OCI-LY7 (cell line): ENCODE data around the gene ADAMTS16. TPM values are rescaled to one million over a fixed set of nuclear protein-coding genes. Genes with fewer than 3 reads are reported as not detected.

Experiments
- BruUV-seq: library from RNA; stranded (reverse); fragments of 400-500 nt; replicated peaks from 2 replicates; lab custom pipeline; 2021; lab: Mats Ljungman, UMichigan
- CTCF ChIA-PET: fragments of 300-600 bp; sonication (Branson Sonifier 250); formaldehyde crosslinking; loops from one replicate; lab custom pipeline; 2022; ENCODE audit warnings: antibody characterized with exemption; ENCODE audit not compliant: unreplicated experiment; lab: Charles Lee
- POLR2A ChIA-PET: fragments of 300-600 bp; sonication (Branson Sonifier 250); formaldehyde crosslinking; loops from one replicate; lab custom pipeline; 2022; ENCODE audit warnings: antibody characterized with exemption; lab: Charles Lee
- DNase-seq: peaks from one replicate; pipeline ENCODE4 v3.0.0-alpha.2; 2015; ENCODE audit warnings: low spot score
- H2AFZ ChIP-seq: fragments of 200-600 bp; sonication (generic), shearing (Covaris generic); 2 replicates; pipeline ENCODE4 v1.6.1; 2014; ENCODE audit warnings: mild to moderate bottlenecking, antibody characterized with exemption, low read length, moderate library complexity
- H3K27ac ChIP-seq: fragments of 200-600 bp; sonication (generic); 2 replicates; pipeline ENCODE4 v1.5.1; 2014; ENCODE audit warnings: mixed run types, low read depth, mild to moderate bottlenecking, moderate library complexity, low read length, inconsistent platforms; ENCODE audit not compliant: poor library complexity, severe bottlenecking
- H3K36me3 ChIP-seq: fragments of 200-600 bp; sonication (generic); 2 replicates; pipeline ENCODE4 v1.6.1; 2014; ENCODE audit warnings: mild to moderate bottlenecking, antibody characterized with exemption, low read length, moderate library complexity, mixed read lengths; ENCODE audit not compliant: insufficient read depth
- H3K4me1 ChIP-seq: fragments of 200-600 bp; sonication (generic); 2 replicates; pipeline ENCODE4 v1.5.1; 2014; ENCODE audit warnings: mild to moderate bottlenecking, low read length; ENCODE audit not compliant: insufficient read depth, poor library complexity, severe bottlenecking
- H3K4me2 ChIP-seq: fragments of 200-600 bp; sonication (generic); 2 replicates; pipeline ENCODE4 v1.6.1; 2014; ENCODE audit warnings: mild to moderate bottlenecking, low read length
- H3K4me3 ChIP-seq: fragments of 200-600 bp; sonication (generic); 2 replicates; pipeline ENCODE4 v1.5.1; 2014; ENCODE audit warnings: mild to moderate bottlenecking, low read depth, low read length; ENCODE audit not compliant: poor library complexity, severe bottlenecking
- H3K79me2 ChIP-seq: fragments of 200-600 bp; sonication (generic); 2 replicates; pipeline ENCODE4 v1.6.1; 2016; ENCODE audit warnings: low read depth, mild to moderate bottlenecking, low read length, moderate library complexity, mixed read lengths; ENCODE audit not compliant: insufficient read depth
- H3K9me2 ChIP-seq: fragments of 200-600 bp; sonication (generic); 2 replicates; pipeline ENCODE4 v1.6.1; 2016; ENCODE audit warnings: mild to moderate bottlenecking, low read length, mixed read lengths; ENCODE audit not compliant: insufficient read depth
- H3K9me3 ChIP-seq: fragments of 200-600 bp; sonication (generic); 2 replicates; pipeline ENCODE4 v1.6.1; 2014; ENCODE audit warnings: mild to moderate bottlenecking, mixed run types, low read length, mixed read lengths
- H4K20me1 ChIP-seq: fragments of 200-600 bp; sonication (generic); 2 replicates; pipeline ENCODE4 v1.6.1; 2014; ENCODE audit warnings: mild to moderate bottlenecking, antibody characterized with exemption, low read length, moderate library complexity, mixed read lengths; ENCODE audit not compliant: insufficient read depth
- EZH2phosphoT487 ChIP-seq: fragments of 200-600 bp; sonication (generic); IDR thresholded peaks from 2 replicates; pipeline ENCODE4 v1.6.1; 2018; ENCODE audit warnings: low read depth, borderline replicate concordance, mild to moderate bottlenecking, mixed run types, antibody characterized with exemption, low read length, moderate library complexity, mixed read lengths
- intact Hi-C: fragments of 100-400 bp; cut with micrococcal nuclease; formaldehyde crosslinking; loops from one replicate; pipeline ENCODE4 v1.10.0; 2022; ENCODE audit not compliant: unreplicated experiment
- total RNA-seq, 2 experiments: library from RNA; depleted of rRNA in 1 of 2; stranded (reverse); fragments of >200 nt in 1 of 2; shearing (Covaris generic) in 1 of 2; gene quantifications; 2 replicates each; pipeline ENCODE4 v1.2.3, GENCODE V29; 2014 to 2022
- TF ChIP-seq, protein P1 (sequence below): fragments of 200-600 bp; sonication (generic); conservative IDR thresholded peaks from 2 replicates; pipeline ENCODE4 v1.5.1; 2014; ENCODE audit warnings: mild to moderate bottlenecking, antibody characterized with exemption, low read length, moderate library complexity, mixed read lengths

The ADAMTS16 gene
- total RNA-seq, 2 experiments from 2014 or later: not detected

- no peaks in the 10 kb centered on the region for H3K4me1 ChIP-seq
- no peak overlapping the region for H3K27ac ChIP-seq
- H2AFZ ChIP-seq: no peak overlapping the region
- H4K20me1 ChIP-seq: no peaks in the 10 kb centered on the region
- 0 out of 2 replicates have a peak, but pooled peaks cover 4% of the 10 kb centered on the region for H3K9me3 ChIP-seq
- intact Hi-C loops: no loop called here
- TF ChIP-seq EZH2phosphoT487: no peak
- TF ChIP-seq, protein P1, sequence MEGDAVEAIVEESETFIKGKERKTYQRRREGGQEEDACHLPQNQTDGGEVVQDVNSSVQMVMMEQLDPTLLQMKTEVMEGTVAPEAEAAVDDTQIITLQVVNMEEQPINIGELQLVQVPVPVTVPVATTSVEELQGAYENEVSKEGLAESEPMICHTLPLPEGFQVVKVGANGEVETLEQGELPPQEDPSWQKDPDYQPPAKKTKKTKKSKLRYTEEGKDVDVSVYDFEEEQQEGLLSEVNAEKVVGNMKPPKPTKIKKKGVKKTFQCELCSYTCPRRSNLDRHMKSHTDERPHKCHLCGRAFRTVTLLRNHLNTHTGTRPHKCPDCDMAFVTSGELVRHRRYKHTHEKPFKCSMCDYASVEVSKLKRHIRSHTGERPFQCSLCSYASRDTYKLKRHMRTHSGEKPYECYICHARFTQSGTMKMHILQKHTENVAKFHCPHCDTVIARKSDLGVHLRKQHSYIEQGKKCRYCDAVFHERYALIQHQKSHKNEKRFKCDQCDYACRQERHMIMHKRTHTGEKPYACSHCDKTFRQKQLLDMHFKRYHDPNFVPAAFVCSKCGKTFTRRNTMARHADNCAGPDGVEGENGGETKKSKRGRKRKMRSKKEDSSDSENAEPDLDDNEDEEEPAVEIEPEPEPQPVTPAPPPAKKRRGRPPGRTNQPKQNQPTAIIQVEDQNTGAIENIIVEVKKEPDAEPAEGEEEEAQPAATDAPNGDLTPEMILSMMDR: no peak
- CTCF ChIA-PET: no interaction called here
- no peak overlapping the region for H3K4me2 ChIP-seq
- no TSS peak for BruUV-seq
- POLR2A ChIA-PET: no interaction called here
- no peaks in the 10 kb centered on the region for H3K36me3 ChIP-seq
- no peak for DNase-seq
- H3K79me2 ChIP-seq: no peaks in the 10 kb centered on the region
- no peaks in the 10 kb centered on the region for H3K9me2 ChIP-seq
- H3K4me3 ChIP-seq: no peak overlapping the region
Measured at GRCh38 chr5:5308319-5308718, 168.2 kb downstream of the ADAMTS16 start.

GRCh38 chr5:5309645-5310044 is 169.5 kb downstream of the ADAMTS16 start:
- Histone ChIP-seq H3K4me3 (no peak overlapping the region), H2AFZ (no peak overlapping the region)
- POLR2A ChIA-PET: interaction anchor here (0.5 kb wide), 1 partner anchor 100 kb away, joined by 3 read pairs; no protein-coding TSS in a partner anchor

DNA sequence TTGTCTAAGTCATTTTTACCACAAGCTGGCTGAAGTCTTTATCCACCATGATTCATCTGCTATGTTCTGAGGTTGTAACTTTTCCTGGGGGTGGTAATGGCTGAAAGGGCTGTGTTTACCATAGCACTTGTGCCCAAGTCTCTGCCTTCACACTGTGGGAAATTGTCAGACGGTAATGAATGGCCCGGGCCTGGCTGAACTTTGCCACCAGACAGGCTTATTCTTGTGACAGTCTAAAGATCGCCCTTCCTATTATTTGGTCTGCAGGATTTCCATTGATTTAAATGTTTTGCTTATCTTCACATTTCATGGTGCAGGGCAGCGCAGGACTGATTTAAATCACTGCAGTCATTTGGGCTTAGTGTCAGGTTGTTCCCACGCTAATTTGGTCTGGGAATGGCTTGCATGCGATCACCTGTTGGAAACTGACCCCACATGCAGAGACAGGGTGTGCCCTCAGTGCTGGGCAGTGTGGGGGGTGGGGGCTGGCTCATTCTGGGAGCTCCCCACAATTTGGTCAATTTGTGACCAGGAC is 173.0 kb downstream of the ADAMTS16 start:
- BruUV-seq: no TSS peak
- Histone ChIP-seq H4K20me1 (no peaks in the 10 kb centered on the region), H3K4me2 (no peak overlapping the region), H3K9me2 (no peaks in the 10 kb centered on the region), H3K36me3 (no peaks in the 10 kb centered on the region), H3K79me2 (no peaks in the 10 kb centered on the region), H2AFZ (no peak overlapping the region), H3K4me3 (no peak overlapping the region), H3K9me3 (no peaks in the 10 kb centered on the region), H3K4me1 (no peaks in the 10 kb centered on the region), H3K27ac (no peak overlapping the region)
- no peak for TF ChIP-seq EZH2phosphoT487
- TF ChIP-seq, protein P1: no peak
- intact Hi-C loops: no loop called here
- no peak for DNase-seq
- ChIA-PET POLR2A (no interaction called here), CTCF (no interaction called here)

More at GRCh38 chr5:5309645-5310044, 169.5 kb downstream of the ADAMTS16 start:
- no peaks in the 10 kb centered on the region for H3K79me2 ChIP-seq
- no peak for DNase-seq
- intact Hi-C loops: no loop called here
- H3K4me2 ChIP-seq: no peak overlapping the region
- BruUV-seq: no TSS peak
- H3K36me3 ChIP-seq: no peaks in the 10 kb centered on the region
- TF ChIP-seq, protein P1: no peak
- TF ChIP-seq EZH2phosphoT487: no peak
- CTCF ChIA-PET: no interaction called here
- H4K20me1 ChIP-seq: no peaks in the 10 kb centered on the region
- no peak overlapping the region for H3K27ac ChIP-seq
- H3K9me2 ChIP-seq: no peaks in the 10 kb centered on the region
- no peaks in the 10 kb centered on the region for H3K4me1 ChIP-seq
- 0 out of 2 replicates have a peak, but pooled peaks cover 4% of the 10 kb centered on the region for H3K9me3 ChIP-seq
